ENCODE data around the gene ARID1B.
"Not testable (repeated sequence)": the region's sequence is repeated elsewhere in the genome, so short reads cannot be mapped to it uniquely, and the experiment has no call there.

Gene ARID1B

GRCh38 chr6:157021993-157022740 is 245.0 kb downstream of the ARID1B start:
- DNase-seq (ENCODE audit: low spot score): peak; percentile 83

GRCh38 chr6:157023958-157024357 is 246.8 kb downstream of the ARID1B start:
- no peak for DNase-seq (ENCODE audit: low spot score)

DNA sequence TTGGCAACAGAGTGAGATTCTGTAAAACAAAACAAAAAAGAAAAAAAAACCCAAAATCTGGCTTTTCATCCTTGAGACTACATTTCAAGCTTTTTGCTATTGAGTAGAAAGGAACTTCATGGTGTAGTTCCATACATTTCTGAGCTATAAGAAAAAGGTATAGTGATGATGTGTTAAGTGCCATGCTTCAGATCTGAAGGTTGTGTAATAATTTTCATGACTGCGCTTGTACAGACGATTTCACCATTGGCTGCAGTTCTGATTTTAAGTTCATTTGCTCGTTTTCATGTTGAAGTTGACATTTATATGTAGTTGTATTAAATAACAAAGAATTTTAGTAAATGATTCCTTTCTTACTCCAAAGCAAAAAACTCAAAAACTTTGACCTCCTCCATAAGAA is 247.6 kb downstream of the ARID1B start:
- no peak for DNase-seq (ENCODE audit: low spot score)

DNA sequence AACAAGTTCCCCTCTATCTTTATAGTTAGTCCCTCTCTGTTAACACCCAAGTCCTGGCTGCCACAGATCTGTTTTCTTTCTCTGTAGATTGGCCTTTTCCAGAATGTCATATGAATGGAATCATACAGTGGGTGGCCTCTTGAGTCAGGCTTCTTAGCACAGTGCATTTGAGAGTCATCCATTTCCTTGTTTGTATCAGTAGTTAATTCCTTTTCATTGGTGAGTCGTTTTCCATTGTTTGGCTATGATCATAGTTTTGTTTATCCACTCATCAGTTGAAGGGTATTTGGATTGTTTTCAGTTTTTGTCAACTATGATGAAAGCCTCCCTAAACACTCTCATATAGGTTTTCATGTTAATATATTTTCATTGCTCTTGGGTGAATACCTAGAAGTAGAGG is 248.3 kb downstream of the ARID1B start:
- no peak for DNase-seq (ENCODE audit: low spot score)

DNA sequence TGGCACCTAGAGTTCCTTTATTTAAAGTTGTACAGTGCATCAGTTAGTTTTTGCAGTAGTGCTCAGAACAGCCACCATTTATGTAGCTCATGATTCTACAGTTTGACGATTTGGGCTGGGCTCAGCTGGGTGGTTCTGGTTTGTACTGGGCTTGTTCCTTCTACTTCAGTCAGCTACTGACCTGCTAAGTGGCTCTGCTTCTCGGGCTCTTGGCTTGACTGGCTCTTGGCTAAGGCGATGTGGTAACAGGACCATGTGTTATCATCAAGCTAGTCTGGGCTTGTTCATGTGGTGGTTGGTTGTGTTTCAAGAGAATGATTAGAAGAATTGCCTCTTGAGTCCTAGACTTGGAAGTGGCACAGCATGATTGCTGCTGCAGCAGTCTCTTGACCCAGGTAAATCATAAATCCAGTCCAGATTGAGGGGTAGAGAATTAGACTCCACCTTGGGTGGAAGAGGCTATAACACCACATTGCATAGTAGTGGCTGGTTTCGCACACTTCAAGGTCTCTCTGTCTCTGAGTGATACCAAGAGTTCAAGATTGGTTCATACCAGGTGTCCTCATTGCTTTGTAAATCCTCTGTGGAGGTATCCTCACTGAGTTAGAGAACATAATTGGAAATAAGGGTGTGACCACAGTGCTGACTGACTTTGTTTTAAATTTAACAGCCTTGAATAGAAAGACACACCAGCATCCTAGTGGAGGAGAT is 253.0 kb downstream of the ARID1B start:
- no peak for DNase-seq (ENCODE audit: low spot score)

GRCh38 chr6:157030755-157031154 is 253.6 kb downstream of the ARID1B start:
- DNase-seq (ENCODE audit: low spot score): no peak

GRCh38 chr6:157032923-157033322 is 255.7 kb downstream of the ARID1B start:
- DNase-seq (ENCODE audit: low spot score): no peak

DNA sequence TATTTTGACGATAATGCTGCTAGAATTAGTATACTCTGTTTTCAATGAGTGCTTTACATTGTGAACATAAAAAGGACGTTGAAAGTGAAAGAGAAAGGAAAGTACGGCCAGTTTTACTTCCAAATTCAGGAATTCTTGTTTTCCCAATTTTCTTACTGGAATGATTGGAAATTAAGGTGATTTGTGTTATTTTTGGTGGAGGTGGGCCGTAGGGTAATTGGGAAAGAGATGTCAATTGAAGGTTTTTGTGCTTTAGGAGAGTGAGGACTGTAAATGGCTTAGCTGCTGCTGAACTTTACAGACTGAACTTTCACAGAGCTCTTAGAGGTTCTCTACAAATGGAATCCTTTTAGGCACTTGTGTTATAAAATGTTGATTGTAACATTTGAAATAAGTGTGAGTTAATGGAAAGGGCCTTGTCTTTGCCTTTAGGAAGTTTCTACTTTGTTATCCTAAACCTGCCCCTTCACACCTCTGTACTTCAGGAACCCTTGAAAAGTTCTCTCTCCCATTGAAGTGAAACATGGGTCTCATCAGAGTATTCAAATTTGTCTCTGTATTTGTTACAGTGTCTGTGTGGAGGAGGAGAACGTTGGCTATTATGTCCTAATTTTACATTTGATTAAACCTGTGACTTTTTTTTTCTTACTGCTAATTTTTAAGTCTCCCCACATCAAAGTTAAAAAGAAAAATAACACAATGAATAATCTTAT is 256.4 kb downstream of the ARID1B start:
- no peak for DNase-seq (ENCODE audit: low spot score)

GRCh38 chr6:157034436-157035230 is 257.5 kb downstream of the ARID1B start:
- DNase-seq (ENCODE audit: low spot score): peak; percentile 46

DNA sequence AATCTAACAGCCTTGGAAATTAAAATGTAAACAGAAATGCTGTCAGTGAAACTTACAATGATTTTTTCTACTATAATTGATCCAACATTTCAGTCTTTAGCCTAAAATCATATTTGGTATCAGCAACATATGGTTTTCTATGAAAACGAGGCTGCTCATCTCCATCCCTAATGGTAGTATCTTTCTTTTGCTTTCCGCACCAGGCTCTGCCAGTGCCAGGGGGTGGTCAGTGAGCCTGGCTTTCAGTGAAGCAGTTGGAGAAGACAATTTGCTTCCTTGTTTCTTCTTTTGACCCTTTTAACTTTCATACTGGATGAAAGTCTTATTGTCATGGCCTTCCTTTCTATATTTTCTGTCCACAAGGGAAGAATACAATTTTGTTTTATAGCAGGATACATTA is 258.4 kb downstream of the ARID1B start:
- no peak for DNase-seq (ENCODE audit: low spot score)

GRCh38 chr6:157036245-157036711 is 259.1 kb downstream of the ARID1B start:
- no peak for DNase-seq (ENCODE audit: low spot score)

DNA sequence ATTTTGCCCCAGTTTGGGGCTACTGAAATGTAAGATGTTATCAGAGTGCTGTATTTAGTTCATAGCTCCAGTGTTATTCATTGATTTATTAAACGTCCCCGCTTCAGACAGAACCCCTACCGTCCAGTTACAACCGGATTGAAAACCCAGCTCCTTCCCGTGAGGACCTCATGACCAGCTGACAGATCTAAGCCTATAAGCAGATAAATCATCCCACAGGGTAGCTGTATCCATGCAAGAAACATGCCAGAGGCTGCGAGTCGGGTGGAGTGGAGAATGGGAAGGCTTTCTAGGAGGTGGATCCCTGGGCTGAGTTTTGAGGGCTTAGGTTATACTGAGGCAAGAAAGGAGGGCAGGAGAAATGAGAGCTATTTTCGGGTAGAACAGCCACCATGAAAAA is 260.0 kb downstream of the ARID1B start:
- no peak for DNase-seq (ENCODE audit: low spot score)

DNA sequence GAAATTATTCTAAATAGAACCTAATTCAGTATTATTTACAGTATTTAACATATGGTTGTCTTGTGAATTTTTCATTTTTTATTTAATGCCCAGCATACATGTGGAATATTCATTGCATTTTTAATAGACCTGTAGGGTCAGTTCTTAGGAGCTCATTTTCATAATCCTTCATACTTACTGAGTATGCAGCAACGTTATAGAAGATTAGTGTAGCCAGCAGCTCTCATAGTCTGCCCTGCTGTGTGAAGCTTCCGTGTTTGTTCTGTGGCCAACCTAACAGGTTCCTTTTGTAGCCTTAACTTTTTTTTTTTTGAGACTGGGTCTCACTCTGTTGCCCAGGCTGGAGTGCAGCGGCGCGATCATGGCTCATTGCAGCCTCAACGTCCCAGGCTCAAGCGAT is 261.4 kb downstream of the ARID1B start:
- DNase-seq (ENCODE audit: low spot score): no peak

DNA sequence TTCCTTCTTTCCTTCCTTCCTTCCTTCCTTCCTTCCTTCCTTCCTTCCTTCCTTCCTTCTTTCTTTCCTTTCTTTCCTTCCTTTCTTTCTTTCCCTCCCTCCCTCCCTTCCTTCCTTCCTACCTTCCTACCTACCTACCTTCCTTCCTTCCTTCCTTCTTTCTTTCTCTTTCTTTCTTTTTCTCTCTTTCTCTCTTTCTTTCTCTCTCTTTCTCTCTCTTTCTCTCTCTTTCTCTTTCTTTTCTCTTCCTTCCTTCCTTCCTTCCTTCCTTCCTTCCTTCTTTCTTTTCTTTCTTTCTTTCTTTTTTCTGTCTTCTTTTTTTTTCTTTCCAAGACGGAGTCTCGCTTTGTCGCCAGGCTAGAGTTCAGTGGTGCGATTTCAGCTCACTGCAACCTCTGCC is 262.5 kb downstream of the ARID1B start:
- DNase-seq (ENCODE audit: low spot score): not testable (repeated sequence)

DNA sequence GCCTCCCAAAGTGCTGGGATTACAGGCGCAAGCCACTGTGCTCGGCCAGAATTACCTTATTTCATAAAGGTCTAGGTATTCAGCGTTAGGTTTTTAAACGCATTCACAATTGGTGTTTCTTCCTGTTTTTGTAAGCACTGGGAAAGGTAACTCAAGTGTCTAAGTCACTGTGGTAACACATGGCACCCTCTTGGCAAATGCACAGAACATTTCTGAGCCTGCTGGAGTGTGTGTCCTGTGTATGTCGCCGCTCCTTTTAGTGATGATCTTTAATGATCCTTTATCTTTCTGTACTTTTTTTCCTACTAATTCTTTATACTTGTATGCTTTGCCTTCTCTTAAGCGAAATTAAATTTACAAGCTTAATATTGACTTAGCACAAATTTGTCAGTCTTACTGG is 263.0 kb downstream of the ARID1B start:
- DNase-seq (ENCODE audit: low spot score): no peak

DNA sequence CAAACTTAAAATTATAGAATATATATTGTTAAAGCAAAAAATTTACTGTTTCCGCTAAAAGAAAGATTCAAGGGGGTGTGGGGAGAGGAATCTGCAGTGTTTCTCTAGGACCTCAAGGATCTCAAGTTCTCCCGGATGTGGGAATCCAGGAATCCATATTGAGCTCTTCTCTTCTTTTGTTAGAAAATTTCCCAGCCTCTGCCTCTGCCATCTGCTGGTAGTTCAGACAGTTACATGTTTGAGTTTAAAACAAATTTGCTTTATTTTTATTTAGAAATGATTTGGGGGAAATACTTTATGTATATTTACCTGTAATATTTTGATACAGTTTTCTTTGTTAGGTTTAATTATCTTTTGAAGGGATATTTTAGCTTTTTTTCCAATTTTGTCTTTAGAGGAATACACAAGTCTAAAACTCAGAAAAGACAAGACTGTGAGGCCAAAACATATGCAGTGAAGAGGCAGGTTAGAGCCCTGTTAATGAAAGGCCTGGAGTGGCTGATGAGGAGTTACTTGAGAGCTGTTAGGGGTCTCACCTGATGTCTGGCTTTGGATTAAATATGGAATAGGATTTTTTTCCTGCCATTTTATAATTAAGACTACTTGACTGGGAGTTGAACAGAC is 268.8 kb downstream of the ARID1B start:
- DNase-seq (ENCODE audit: low spot score): no peak

DNA sequence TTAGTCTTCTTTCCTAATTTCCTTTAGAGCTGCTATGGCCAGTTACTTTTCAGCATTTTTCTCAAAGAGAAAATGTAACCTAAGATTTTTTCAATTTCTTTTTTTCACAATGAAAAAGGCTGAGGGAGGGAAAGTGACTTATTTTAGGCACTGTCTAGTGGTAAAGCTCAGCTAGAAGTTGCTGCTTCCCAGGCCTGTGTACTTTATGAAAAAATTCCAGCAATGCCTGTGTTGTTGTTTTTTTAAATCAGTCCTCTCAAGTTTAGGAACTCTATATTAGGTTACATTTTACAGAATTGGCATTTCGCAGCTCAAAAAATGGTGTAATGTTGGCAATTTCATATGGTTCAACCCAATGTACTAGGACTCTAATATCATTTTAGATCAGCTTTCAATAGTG is 269.6 kb downstream of the ARID1B start:
- no peak for DNase-seq (ENCODE audit: low spot score)

GRCh38 chr6:157047328-157047727 is 270.1 kb downstream of the ARID1B start:
- no peak for DNase-seq (ENCODE audit: low spot score)

GRCh38 chr6:157047951-157048350 is 270.8 kb downstream of the ARID1B start:
- no peak for DNase-seq (ENCODE audit: low spot score)

- DNase-seq (ENCODE audit: low spot score): no peak
These were observed 272.0 kb downstream of the ARID1B start for GRCh38 chr6:157049133-157049532.

- DNase-seq (ENCODE audit: low spot score): no peak
These were observed 273.5 kb downstream of the ARID1B start for GRCh38 chr6:157050537-157051265.
